Stomach (tissue), 9 donors: ENCODE data around the gene KSR2. TPM values are rescaled to one million over a fixed set of nuclear protein-coding genes. Genes with fewer than 3 reads are reported as not detected.
"Not testable (repeated sequence)": the region's sequence is repeated elsewhere in the genome, so short reads cannot be mapped to it uniquely, and the experiment has no call there.

Source experiments
- DNase-seq, 2 donors: peaks; one replicate each; pipeline versions ENCODE4 v3.0.0 to v3.0.0-alpha.2; 2013 to 2019
- H3K27ac ChIP-seq, 5 donors: fragments of 200-600 bp in 4 of 5; sonication (generic) in 4 of 5; one replicate each; pipeline ENCODE4 v1.5.1; 2013 to 2019; ENCODE audit warnings: mild to moderate bottlenecking in 1 of 5, moderate library complexity in 1 of 5
- H3K27me3 ChIP-seq, 3 donors: fragments of 200-600 bp; sonication (generic); one replicate each; pipeline ENCODE4 v1.5.1; 2017 to 2019; ENCODE audit warnings: mixed run types in 1 of 3
- H3K36me3 ChIP-seq, 4 donors: fragments of 200-600 bp; sonication (generic); 1 replicate in 3 of 4; 2 replicates in 1 of 4; pipeline ENCODE4 v1.5.1; 2016 to 2019
- H3K4me1 ChIP-seq, 4 donors: fragments of 200-600 bp; sonication (generic); one replicate each; pipeline ENCODE4 v1.5.1; 2016 to 2019
- H3K4me3 ChIP-seq, 4 donors: fragments of 200-600 bp; sonication (generic) in 3 of 4; one replicate each; pipeline ENCODE4 v1.5.1; 2016 to 2019; ENCODE audit warnings: mild to moderate bottlenecking in 1 of 4
- H3K9me3 ChIP-seq, 4 donors: fragments of 200-600 bp; sonication (generic); one replicate each; pipeline ENCODE4 v1.5.1; 2016 to 2019
- EP300 ChIP-seq: sonication (generic); formaldehyde crosslinking; IDR thresholded peaks from one replicate; pipeline ENCODE4 v1.6.1; 2017; ENCODE audit warnings: antibody characterized with exemption
- POLR2A ChIP-seq, 4 donors: fragments of 450-650 bp; IDR thresholded peaks; one replicate each; pipeline ENCODE4 v1.6.1; 2016; ENCODE audit warnings: antibody characterized with exemption in 4 of 4, control low read depth in 2 of 4, mild to moderate bottlenecking in 1 of 4, moderate library complexity in 1 of 4
- POLR2AphosphoS5 ChIP-seq, 3 donors: sonication (generic); formaldehyde crosslinking; IDR thresholded peaks; one replicate each; pipeline ENCODE4 v1.6.1; 2016; ENCODE audit warnings: antibody characterized with exemption in 3 of 3
- WGBS, 5 donors: extraction: QIAGEN DNeasy Blood & Tissue Kit in 3 of 5; methylation state at CpG; one replicate each; pipeline versions ENCODE4 v1.1.5 to v1.1.7; 2013 to 2018; 5-methylcytosine and 5-hydroxymethylcytosine counted together
- intact Hi-C: fragments of 100-400 bp; cut with DNase I; formaldehyde crosslinking; loops from one replicate; pipeline ENCODE4 v1.15.1; 2023; ENCODE audit warnings: low total_unique reads
- polyA plus RNA-seq, 3 donors: library from polyadenylated mRNA; stranded (reverse); fragments of 200-250 nt; gene quantifications; one replicate each; pipeline ENCODE4 v1.2.3, GENCODE V29; 2013
- total RNA-seq, 5 donors: library from RNA; depleted of rRNA; stranded (reverse); fragments of >200 nt; gene quantifications; one replicate each; pipeline versions ENCODE4 v1.1.0 to v1.2.3, GENCODE V29; 2014 to 2016
- TF ChIP-seq, protein P1 (sequence below), 7 experiments: fragments of 450-650 bp in 4 of 7; fragments of 200-600 bp in 3 of 7; sonication (generic) in 3 of 7; IDR thresholded peaks; one replicate each; pipeline ENCODE4 v1.5.1; 2016 to 2019; ENCODE audit warnings: antibody characterized with exemption in 7 of 7, control low read depth in 2 of 7, mild to moderate bottlenecking in 1 of 7
- donor health status: healthy with polysubstance abuse.
- donor health status: Bipolar disorder and iron deficiency.
- donor health status: healthy.

Gene KSR2
- total and polyA plus RNA-seq, 8 donors: 0.03 to 1.4 (median 0.26) TPM; not detected in 2

DNA sequence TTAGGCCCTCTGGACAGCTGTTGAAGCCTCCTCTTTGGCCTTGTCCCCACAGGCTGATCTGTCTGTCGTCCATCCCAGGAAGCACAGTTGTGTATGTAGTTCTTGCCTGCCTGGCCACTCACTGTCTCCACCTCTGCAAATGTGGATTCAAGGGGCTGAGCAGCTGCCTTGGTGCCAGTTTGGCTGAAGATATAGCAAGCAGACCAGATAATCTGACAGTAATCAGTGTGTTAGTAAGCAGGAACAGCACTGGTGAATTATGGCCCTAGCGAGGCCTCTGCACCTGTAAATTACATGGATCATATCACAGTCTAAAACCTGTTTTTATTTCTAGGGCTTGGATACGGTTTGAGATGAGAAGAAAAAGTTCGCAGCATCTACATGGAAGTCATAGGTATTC, 324.8 kb downstream of the KSR2 start:
- Histone ChIP-seq H3K27ac (no peak overlapping the region), H3K4me3 (no peak overlapping the region), H3K4me1 (no peaks in the 10 kb centered on the region), H3K27me3 (peaks cover 0 to 30% (median 0%) of the 10 kb centered on the region in 3 donors), H3K36me3 (no peaks in the 10 kb centered on the region), H3K9me3 (no peaks in the 10 kb centered on the region)
- DNase-seq: peak in 1 of 2 donors; percentile 4
- no peak for TF ChIP-seq POLR2A (IDR thresholded peaks at IDR 0.05)
- no peak for TF ChIP-seq EP300
- intact Hi-C loops: no loop called here
- 68 to 85% (median 75%) methylated on average over 4 of the region's 4 CpGs for WGBS, 5 donors

DNA sequence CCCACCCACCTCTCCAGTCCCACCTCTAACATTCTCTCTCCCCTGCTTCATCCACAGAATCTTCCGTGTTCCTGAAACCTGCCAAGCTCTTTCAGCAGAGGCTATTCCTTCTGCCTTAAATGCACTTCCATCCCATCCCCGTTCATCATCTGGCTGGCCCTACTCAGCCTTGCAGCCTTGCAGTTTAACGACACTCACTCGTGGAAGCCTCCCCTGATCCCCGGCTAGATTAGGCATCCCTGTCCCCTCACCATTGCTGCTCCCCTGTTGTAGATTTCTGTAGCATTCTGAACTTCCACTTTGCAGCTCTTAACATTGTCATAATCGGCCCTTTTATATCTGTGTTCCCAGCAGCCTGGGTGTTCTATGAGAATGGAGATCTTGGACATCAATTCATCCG, 326.9 kb downstream of the KSR2 start:
- WGBS, 5 donors: 76 to 83% (median 81%) methylated on average over 7 of the region's 7 CpGs
- Histone ChIP-seq H3K4me3 (no peak overlapping the region), H3K9me3 (peaks cover 3 to 10% (median 6%) of the 10 kb centered on the region in 4 donors), H3K36me3 (no peaks in the 10 kb centered on the region), H3K4me1 (no peaks in the 10 kb centered on the region), H3K27ac (no peak overlapping the region), H3K27me3 (peaks cover 0 to 22% (median 0%) of the 10 kb centered on the region in 3 donors)
- intact Hi-C loops: no loop called here
- TF ChIP-seq, protein P1, sequence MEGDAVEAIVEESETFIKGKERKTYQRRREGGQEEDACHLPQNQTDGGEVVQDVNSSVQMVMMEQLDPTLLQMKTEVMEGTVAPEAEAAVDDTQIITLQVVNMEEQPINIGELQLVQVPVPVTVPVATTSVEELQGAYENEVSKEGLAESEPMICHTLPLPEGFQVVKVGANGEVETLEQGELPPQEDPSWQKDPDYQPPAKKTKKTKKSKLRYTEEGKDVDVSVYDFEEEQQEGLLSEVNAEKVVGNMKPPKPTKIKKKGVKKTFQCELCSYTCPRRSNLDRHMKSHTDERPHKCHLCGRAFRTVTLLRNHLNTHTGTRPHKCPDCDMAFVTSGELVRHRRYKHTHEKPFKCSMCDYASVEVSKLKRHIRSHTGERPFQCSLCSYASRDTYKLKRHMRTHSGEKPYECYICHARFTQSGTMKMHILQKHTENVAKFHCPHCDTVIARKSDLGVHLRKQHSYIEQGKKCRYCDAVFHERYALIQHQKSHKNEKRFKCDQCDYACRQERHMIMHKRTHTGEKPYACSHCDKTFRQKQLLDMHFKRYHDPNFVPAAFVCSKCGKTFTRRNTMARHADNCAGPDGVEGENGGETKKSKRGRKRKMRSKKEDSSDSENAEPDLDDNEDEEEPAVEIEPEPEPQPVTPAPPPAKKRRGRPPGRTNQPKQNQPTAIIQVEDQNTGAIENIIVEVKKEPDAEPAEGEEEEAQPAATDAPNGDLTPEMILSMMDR (IDR thresholded peaks at IDR 0.05): no peak
- no peak for TF ChIP-seq POLR2AphosphoS5 (IDR thresholded peaks at IDR 0.05)
- no peak for TF ChIP-seq EP300
- no peak for TF ChIP-seq POLR2A (IDR thresholded peaks at IDR 0.05)
- no peak for DNase-seq

DNA sequence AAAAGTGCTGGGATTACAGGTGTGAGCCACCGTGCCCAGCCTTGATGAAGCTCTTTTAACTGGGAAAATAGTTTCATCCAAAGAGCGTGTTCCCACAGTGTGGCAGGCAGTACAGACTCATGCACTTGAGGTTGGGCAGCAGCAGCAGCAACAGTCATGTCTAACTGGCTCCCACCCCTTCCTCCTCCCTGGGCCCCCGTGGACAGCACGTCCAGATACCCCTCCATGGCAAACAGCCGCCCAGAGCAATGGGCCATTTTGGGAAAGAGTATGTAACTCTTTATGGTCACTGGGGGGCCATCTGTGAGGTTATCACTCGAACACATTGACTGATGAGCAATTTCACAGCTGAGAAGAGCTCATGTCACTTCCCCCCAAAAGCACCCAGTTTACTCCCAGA, 328.3 kb downstream of the KSR2 start:
- Histone ChIP-seq H3K9me3 (peaks cover 3 to 12% (median 9%) of the 10 kb centered on the region in 4 donors), H3K27ac (no peak overlapping the region), H3K4me1 (no peaks in the 10 kb centered on the region), H3K27me3 (peaks cover 0 to 10% (median 0%) of the 10 kb centered on the region in 3 donors), H3K4me3 (no peak overlapping the region), H3K36me3 (no peaks in the 10 kb centered on the region)
- WGBS, 5 donors: 79 to 100% (median 82%) methylated on average over 2 to 6 of the region's 6 CpGs
- no peak for DNase-seq
- intact Hi-C loops: no loop called here
- TF ChIP-seq EP300: no peak
- no peak for TF ChIP-seq POLR2A (IDR thresholded peaks at IDR 0.05)
- TF ChIP-seq, protein P1 (IDR thresholded peaks at IDR 0.05): no peak
- no peak for TF ChIP-seq POLR2AphosphoS5 (IDR thresholded peaks at IDR 0.05)

DNA sequence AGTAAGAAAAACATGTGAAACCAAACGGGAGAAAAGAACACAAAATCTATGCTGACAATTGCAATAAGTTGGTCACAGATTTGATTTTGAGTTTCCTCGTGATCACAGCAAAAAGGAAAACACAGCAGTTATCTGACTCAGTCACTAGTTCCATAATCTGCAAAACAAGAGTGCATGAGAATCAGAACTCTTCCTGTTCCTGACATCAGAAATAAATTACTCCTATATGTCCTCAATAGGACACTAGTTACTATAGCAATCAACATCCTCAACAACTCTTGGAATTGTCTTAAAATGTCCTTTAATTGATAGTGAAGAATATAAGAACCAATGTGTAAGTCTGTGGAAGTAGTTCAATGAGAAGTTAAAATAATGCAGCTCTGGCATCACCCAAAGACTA, 339.3 kb downstream of the KSR2 start:
- Histone ChIP-seq H3K36me3 (no peaks in the 10 kb centered on the region), H3K27me3 (peaks cover 0 to 4% (median 0%) of the 10 kb centered on the region in 3 donors), H3K9me3 (peaks cover 0 to 12% (median 4%) of the 10 kb centered on the region in 4 donors), H3K27ac (no peak overlapping the region), H3K4me3 (no peak overlapping the region), H3K4me1 (no peaks in the 10 kb centered on the region)
- intact Hi-C loops: no loop called here
- WGBS, 5 donors: 40 to 81% (median 67%) methylated on average over 2 of the region's 2 CpGs
- TF ChIP-seq POLR2AphosphoS5 (IDR thresholded peaks at IDR 0.05): no peak
- TF ChIP-seq, protein P1 (IDR thresholded peaks at IDR 0.05): no peak
- no peak for TF ChIP-seq EP300
- TF ChIP-seq POLR2A (IDR thresholded peaks at IDR 0.05): no peak
- no peak for DNase-seq

DNA sequence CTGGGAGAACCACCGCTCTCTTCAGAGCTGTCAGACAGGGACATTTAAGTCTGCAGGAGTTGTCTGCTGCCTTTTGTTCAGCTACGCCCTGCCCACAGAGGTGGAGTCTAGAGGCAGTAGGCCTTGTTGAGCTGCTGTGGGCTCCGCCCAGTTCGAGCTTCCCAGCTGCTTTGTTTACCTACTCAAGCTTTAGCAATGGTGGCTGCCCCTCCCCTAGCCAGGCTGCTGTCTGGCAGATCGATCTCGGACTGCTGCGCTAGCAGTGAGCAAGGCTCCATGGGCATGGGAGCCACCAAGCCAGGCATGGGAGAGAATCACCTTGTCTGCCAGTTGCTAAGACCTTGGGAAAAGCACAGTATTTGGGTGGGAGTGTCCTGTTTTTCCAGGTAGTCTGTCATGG, 340.1 kb downstream of the KSR2 start:
- H3K27ac ChIP-seq, H3K4me3 ChIP-seq, intact Hi-C loops, H3K4me1 ChIP-seq, H3K36me3 ChIP-seq, H3K27me3 ChIP-seq: not testable (repeated sequence)
- DNase-seq: peak in 1 of 2 donors; percentile 8
- H3K9me3 ChIP-seq: peaks cover 0 to 12% (median 4%) of the 10 kb centered on the region in 4 donors
- WGBS, 5 donors: 43 to 46% (median 45%) methylated on average over 4 to 7 of the region's 7 CpGs; no CpG with 5 or more reads in 1 of the 5 donors
